GM21825 (cell line): ENCODE data around the gene ARHGEF28.

ENCODE experiments used
- ATAC-seq: cut with Tn5 transposase; IDR thresholded peaks from one replicate; pipeline ENCODE4 v1.9.1; 2021; ENCODE audit warnings: mild to moderate bottlenecking, moderate library complexity; ENCODE audit not compliant: unreplicated experiment

Gene ARHGEF28

DNA sequence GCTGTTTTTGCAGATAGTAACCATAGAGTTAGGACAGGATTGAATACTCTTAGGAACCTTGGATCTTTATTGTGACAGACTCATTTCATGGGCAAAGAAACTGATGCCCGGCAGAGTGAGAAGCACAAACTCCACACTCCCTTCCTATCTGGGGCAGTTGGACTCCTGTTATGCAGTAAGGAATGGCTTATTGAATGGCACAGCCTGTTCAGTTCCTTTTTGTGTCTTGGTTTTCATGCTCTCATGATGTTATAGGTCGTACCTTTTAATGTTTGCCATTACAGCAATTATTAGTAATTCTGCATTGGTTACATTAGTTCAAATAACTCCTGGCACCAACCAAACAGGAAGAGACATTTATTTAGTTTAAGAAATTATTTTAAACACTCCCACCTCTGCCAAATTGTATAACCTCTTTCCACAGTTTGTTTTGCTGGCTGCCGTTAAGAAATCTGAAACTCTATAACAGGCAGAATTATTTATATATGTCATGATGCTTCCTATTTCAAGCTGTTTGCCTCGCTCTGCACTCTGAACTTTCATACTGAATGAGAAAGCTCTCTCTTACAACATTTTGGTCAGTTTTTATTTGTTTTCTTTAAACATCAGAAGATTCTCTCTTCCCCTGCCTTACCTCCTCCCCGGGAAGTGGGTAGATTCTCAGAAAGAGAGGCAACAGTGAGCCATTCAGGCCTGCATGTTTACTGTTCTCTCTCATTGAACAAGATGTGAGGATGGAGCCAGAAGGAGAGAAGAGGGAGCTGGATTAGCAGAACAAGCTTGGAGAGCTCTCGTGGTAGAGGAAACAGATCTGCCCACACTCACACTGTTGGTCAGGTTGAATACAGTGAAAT is 144.4 kb downstream of the ARHGEF28 start:
- no peak for ATAC-seq

DNA sequence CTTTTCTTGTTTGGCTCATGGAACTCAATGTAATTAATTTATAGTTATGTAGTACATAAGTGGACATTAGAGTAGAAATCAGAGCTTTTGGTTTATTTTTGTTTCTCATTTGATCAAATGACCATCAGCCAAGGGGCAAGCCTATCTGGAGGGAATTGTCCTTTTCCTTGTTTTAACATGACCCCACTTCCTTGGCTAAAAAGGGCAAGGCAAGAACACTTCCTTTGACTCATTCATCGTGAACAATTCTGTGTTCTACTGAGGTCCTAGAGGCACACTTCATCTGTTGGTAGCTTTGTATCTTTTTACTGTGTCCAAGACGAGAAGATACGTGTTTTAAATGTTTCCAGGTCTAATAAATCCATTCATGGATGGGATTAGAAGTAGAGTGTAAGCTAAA is 148.9 kb downstream of the ARHGEF28 start:
- no peak for ATAC-seq

DNA sequence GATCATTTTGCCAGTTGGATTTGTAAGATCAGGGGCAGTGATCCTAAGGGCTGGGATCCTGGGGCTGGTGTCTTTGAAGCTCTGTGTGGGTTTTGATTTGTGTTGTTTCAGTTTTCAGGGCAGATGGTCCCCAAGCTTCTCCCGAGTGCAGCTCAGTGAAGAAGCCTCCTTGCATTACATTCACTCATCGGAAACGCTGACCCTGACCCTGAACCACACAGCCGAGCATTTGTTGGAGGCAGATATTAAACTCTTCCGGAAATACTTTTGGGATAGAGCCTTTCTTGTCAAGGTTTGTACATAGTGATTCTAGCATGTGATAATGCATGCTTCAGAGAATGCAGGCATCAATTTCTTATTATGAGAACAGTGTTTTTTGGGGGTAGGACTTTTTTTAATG is 150.4 kb downstream of the ARHGEF28 start:
- no peak for ATAC-seq

DNA sequence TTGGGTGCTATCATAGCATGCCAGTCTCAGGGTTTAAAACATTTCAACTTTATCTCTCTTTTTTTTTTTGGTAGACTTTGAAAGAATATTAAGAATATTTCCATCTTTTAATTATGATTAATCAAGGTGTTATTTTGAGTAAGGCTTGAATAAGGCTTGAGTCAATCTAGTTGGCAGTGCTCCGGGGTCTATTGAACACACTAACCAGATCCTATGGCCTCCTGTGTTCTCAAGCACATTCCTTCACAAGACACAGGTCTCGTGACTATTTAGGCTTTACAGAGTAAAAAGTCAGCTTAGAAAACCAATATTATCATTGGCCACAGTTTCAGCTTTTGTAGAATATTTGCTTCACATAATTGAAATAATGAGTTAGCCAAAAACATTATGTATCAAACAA is 151.2 kb downstream of the ARHGEF28 start:
- no peak for ATAC-seq

DNA sequence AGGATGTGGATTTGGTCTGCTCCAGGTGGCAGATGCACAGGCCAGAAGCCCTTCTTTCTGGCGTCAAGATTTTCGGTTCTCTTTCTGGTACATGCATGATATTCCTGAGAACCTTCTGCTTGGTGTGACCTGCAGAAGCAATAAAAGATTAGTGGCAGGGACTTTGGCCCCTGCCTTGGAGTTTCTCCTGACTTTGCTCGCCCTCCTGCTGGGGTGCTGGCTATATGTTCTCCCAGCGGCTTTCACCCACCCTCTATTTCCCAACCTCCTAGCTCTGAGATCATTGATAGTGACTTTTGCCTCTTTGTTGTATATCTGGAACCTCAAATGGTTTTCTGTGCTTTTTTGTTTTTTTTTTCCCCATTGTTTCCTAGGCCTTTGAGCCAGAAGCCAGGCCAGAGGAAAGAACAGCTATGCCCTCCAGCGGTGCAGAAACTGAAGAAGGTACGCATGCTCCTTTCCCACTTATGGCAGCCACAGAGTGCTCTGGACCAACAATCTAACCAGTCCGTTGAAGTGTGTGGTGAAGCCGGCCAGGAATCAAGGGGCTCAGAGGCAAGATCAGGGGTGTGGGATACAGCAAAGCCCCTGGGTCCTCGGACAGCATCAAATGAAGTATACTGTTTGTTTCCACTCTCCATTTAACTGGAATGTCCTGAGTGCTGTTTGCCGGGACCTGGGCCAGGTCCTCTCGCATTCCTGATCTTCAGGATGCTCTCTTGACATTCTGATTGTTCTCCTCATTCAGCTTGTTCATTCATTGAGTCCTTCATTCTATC is 154.5 kb downstream of the ARHGEF28 start:
- no peak for ATAC-seq

DNA sequence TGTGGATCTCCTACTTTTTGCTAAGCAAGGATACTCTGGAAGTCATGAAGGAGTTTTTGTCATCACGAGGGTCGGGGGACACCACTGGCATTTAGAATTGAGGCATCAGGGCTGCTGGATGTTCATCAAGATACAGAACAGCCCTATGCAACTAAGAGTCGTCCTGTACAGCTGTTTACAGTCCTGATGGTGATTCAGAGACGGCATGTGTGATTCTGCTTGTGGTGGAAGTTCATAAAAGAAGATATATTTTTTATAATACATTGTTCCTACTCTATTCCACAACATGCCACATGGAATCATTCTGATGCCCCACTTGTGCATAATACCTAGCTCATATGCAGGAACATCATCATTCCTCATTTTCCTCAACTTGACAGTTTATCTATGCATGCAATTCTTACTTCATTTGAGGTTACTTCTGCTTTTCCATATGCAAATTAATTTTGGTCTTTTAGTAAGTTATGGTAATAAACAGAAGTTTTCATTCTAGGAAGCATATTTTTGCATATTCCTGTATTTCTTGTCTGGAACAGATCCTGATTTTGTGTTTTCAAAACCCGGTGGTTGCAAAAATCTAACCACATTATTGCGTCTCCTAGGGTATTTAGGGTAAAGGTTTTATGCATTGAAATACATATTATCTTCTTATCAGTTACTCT is 155.2 kb downstream of the ARHGEF28 start:
- ATAC-seq = no peak

DNA sequence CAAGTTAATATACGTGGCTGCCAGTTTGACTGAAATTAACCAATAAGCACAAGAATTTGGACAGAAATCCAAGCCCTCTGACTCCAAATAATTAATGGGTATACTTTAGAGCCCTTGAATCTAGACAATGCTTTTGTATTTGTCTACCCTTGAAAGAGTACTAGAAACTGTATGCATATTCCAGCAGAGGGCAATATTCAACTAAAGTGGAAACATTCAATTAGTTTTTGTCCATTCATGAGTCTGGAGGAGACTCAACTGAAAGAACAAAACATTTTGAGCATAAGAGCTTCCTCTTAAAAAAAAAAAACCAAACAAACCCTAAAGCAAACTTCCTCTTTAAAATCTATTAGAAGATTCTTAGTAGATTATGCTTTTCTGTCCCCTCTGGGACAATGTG is 157.8 kb downstream of the ARHGEF28 start:
- no peak for ATAC-seq

DNA sequence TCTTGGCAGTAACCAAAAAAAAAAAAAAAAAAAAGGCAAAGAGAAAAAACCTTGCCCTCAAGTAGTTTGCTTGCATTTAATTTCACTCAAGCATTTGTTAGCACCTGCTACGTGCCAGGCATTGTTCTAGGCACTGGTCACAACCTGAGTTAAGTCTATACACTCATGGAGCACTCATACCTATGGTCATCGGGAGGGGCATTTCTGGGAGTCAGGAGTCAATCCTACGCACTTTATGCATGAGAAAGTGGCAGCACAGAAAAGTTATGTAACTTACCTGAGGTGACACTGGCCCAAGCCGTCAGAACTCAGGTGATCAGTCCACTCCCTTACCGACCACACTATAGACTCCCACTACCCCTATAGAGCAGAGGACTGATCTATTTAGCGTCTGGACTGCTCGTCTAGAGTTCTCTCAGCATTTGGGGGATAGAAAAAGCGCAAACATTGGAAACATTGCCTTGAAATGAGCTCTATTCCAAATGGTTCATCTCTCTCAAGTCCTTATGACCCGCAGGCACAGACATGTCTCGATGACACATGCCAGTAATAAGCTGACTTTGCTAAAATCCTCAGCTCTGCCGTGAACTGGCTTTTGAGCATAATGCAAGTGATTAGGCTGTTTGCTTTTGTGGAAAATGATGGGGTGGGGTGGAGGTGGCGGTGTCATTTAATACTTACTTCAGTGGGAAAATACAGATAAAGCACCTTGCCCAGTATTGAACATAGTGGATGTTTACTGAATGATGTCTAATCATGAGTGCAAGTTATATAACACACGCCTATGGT is 160.2 kb downstream of the ARHGEF28 start:
- ATAC-seq = no peak

DNA sequence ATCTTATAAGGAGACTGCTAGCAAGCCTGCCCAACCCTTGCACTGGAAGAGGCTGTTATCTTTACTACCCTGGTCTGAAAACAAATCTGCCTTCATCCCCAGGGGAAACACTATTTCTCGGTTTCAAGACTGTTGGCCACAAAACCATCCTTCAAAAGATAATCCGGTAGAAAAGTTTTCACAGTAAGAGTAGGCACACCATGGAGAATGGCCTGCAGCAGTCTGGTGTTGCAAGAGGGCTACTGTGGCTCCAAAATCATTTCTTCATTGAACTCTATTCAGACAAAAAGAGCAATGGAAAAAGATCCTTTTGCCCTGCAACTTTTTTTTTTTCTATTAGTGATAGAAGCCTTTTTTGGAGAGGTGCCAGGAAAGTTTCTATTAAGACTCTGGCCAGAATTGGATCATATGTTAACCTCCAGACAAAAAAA is 163.9 kb downstream of the ARHGEF28 start:
- ATAC-seq = no peak

DNA sequence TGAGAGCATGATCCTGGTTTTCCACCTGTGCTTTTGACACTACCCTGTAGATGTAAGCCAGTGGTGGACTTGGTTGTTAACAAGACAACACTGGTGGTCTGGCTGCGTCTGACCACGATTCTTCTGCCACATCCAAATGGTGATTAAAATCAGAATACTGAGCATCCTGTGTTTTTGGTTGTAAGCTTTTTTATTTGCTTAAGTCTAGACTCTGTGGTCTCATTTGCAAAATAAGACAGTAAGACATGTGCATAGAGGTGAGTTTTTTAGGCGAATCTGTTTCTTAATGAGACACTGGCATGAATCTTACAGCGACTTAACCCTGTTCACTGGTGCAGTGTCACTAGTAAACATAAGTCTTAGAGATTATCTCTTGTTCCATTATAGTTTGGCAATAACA is 165.4 kb downstream of the ARHGEF28 start:
- no peak for ATAC-seq

DNA sequence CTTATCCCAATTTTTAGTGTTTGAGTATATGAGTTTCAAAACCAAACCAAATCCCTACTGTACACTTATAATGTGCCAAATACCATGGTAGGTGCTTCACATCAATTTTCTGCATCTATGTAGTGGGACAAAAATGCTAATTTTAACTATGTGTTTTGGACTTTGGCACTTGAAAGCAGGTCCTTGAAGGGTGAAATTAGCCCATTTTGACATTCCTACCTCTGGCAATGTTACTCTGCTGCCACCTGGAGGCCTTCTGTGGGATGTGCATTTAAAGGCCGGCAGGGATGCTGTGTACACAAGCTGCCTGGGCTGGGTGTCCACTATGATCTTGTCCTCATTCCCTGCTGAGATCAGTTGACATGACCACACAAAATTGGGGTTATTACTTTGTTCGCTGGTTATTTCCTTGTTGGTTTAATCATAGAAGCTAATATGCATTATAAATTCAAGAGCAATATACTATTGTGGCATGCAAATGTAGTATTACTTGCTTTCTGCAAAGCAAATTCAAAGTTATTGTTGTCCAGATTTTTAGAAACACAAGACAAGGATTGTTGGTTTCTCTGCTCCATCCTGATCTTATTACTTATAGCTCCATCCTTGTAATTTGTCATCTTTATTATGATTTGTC is 166.8 kb downstream of the ARHGEF28 start:
- no peak for ATAC-seq

DNA sequence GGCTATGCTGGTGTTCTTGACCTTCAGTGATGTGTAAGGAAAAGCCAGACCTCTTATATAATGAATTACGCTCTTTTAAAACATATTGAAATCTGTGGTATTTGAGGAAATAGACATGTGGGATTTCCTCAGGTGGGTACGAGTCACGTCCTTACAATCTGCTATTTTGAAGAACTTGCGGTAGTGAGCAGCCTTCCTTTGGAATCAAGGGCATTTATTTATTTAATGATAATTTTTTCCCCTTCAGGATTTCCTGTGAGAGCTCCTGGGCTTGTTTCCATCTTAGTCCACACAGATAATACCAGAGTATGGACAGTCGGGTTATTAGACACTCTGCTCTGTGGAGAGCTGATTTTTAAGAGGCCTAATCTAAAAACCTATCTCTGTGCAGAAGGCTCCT is 167.9 kb downstream of the ARHGEF28 start:
- ATAC-seq = no peak

DNA sequence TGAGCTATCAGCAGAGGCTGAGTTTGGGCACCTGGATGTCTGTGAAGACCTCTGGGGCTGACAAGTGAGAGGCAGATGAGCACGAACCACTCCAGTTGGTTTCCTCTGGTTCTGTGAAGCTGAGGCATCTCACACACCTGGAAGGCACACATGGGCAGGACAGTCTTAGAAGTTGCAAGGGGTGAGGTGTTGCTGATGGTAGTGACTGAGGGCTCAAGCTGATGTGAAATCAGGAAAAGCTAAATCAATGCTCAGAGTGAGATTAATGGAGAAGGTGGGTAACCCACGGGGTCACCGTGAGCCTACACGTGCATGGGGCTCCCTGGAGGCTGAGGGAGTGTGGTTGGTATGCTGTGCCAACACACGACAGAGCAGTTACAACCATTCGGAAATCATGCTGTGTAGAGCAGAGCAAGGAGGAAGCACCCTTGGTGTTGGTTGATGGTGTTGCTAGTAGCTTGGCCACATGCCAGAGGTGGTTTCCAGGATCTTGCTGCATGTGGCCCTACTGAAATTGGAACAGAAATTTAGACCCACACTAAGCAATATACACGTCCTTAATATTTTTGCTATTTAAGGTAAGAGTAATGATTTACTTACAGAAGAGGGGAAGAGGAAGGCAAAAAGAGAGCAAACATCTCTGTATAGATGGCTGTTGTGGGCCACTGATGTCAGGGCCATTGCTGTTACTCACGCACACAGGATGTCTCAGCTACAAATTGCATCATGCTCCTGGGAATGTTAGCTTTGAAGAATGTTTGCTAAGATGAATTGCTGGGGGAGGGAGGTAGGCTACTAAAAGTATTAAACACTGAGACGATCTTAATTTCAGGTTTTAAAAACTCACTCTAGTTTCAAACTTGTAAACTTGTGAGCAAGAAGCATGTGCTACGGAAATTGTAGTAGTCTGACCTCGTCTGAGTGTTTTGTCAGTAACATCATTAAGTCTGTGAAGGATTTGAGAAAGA is 170.5 kb downstream of the ARHGEF28 start:
- ATAC-seq = peak; percentile 62

DNA sequence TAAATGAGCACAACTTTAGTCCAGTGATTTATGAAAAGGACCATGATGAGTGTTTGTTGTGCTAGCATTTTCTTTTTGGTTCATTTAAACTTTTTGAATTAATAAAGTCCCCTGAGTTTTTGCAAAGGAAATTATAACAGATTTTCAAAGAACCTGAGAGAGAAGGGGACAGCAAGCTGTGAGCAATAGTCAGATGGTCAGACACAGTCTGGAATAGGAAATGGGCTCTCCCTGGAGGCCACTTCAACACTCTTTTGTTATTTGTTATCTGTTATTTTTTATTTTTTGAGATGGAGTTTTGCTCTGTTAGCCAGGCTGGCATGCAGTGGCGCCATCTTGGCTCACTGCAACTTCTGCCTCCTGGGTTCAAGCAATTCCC is 171.1 kb downstream of the ARHGEF28 start:
- no peak for ATAC-seq

DNA sequence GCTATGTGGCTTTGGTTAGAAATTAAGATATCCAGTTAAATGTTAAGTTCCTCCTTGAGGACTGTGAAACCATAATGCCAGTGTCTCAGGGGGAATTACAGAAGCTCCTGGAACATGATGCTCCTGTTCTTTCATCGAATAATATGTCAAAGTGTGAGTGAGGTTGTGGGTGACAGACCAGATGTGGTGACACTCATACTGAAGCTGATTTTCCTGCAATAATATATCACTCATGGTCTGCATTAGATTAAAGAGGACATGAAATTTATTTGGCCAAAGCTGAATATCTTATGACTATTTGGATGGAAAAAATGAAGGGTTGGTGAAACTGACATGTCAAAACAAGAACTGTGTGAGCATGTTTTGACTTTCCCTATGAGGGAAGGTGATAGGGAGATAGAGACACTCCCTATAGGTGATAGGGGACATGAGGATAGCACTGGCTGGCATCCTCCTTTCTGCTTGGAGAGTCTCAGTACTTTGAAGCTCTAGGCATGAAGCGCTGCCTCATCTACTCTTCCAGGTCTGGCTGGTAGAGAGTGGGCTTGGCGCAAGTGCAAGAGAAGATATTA is 173.5 kb downstream of the ARHGEF28 start:
- ATAC-seq = no peak

DNA sequence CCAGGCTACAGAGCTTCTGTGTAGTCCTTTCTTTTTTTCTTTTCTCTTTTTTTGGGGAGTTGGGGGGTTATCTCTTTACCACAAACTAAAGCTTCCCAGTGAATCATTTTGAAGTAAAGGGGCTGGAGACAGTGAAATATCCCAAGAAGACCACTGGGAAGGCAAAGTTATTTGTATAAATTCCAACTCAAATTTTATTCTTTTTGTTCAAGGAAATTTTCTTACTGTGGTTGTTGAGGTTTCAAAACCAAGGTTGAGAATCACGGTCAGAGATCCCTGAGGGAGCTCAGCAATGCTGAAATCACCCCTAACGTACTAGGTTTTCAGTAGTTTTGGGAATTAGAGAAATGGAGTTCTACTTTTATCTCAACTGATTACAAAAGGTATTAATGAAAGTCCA is 175.7 kb downstream of the ARHGEF28 start:
- ATAC-seq = no peak

DNA sequence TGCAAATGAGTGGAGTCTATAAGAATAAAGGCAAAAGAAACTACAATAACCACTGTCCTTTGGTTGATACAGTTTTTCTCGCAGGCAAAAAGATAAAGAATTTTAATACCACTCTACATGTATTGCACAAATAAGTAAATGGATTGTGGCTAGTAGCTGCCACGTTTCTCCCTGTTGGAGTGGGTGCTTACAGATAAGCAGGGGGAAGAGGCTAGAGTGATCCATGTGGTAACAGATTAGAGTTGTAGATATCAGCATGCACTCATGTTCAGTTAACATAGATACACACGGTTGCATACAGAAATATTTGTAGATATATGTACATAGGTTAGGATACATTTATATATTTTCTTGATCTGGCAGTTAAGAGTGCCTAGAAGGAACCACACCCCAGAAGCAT is 179.5 kb downstream of the ARHGEF28 start:
- no peak for ATAC-seq

DNA sequence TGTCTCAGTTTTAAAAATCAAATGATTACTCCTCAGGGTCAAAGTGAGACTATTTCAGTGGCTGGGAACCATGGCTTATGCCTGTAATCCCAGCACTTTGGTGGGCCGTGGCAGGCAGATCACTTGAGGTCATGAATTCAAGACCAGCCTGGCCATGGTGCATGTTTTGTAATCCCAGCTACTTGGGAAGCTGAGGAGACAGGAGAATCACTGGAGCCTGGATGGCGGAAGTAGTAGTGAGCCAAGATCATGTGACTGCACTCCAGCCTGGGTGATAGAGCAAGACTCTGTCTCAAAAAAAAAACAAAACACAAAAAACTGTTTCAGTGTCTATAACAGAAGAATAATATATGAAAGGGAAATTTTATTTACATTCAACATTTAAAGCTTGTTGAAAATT is 182.9 kb downstream of the ARHGEF28 start:
- ATAC-seq = no peak

DNA sequence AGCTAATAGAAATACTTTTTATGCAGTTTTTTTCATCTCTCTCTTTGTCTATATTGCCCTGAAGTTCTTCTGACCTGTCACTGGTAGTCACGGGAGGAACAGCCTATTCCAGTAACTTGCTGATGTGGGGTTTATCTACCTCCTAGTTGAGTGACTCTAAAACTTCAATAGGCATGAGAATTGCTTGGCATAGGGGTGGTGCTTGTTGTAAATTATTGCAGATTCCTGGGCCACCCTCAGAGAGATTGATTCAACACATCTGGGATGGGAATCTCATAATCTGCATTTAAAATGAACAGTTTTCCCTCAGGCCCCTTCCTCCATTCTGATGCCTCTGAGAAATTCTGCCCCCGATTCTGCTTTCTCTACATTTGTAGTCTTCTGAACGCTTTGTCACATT is 184.4 kb downstream of the ARHGEF28 start:
- no peak for ATAC-seq
